Pons (tissue), 1 donor: ENCODE results near the gene NTF4.
A peak's percentile ranks its signal among the peaks of the same experiment; 100 is the strongest.

Experiments
- DNase-seq: peaks from one replicate; pipeline ENCODE4 v3.0.0-alpha.2; 2016; ENCODE audit warnings: low spot score

NTF4 gene

DNA sequence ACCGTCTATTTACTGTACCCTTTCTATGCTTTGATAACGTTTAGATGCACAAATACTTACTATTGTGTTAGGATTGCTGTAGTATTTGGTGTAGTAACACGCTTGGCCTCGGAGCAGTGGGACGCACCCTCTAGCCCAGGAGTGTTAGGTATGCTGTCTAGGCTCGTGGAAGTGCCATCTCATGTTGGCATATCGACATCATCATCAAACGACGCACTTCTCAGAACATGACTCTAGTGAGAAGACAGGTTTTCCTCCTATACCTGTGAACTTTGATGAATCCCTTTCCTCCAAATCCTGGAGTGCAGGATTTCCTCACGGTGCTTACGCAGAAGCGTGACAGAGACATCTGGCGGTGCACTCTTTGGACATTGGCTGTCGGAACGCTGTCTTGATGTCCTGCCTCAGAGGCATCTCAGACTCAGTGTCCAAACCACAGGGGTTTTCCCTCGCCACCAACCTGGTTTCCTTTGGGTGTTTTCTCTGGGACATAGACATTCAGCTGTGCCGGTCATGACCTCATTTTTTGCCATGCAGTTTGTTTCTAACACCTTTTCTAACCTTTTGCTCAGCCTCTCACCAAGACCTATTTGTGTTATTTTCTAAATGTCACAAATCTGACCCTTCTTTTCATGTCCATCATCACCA is 26.9 kb upstream of the NTF4 start:
- no peak for DNase-seq

DNA sequence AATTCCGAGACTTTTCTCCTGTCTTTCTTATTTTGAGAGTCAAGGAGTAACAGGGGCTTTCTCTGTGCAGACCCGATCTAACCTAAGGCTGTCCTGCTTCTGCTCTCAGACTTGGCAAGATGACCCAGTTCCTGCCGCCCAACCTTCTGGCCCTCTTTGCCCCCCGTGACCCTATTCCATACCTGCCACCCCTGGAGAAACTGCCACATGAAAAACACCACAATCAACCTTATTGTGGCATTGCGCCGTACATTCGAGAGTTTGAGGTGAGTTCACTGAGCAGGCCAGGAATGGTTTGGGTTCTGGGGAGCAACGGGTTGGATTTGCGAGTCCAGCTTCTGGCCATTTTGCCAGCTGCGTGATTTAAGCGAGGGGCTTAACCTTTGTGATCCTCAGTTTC is 21.7 kb upstream of the NTF4 start:
- DNase-seq, result no peak

DNA sequence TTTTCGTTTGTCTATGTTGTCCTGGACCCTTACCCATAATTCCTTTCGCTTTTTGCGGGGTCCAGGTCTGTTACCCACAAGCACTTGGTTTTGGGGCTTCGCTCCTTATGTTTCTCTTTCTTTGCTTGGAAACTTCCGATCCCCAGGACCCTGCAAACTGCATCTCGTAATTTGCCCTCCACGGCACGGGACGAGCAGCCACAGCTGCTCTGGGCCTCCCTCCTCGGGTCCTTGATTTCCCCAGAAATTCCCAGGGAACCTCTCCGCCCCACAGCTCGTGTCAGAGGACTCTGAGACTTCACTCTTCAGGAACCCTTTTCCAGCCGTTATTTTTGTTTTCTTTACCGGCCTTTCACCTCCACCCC is 21.2 kb upstream of the NTF4 start:
- no peak for DNase-seq

GRCh38 chr19:49085020-49085867 is 20.6 kb upstream of the NTF4 start, which contains the start of gene SNRNP70:
SNRNP70 (plus strand) TSS chr19:49085451; CDS start chr19:49086415, 964 bp downstream.
- DNase-seq, result peak; percentile 98

- DNase-seq, result no peak
Measured at GRCh38 chr19:49084206-49085019, 19.8 kb upstream of the NTF4 start.

- no peak for DNase-seq
Measured at GRCh38 chr19:49081273-49081672, 16.7 kb upstream of the NTF4 start.

- DNase-seq, result no peak
Measured at GRCh38 chr19:49080392-49080791, 15.8 kb upstream of the NTF4 start.

- DNase-seq, result peak; percentile 39
Measured at GRCh38 chr19:49074869-49075268, 10.3 kb upstream of the NTF4 start.

DNA sequence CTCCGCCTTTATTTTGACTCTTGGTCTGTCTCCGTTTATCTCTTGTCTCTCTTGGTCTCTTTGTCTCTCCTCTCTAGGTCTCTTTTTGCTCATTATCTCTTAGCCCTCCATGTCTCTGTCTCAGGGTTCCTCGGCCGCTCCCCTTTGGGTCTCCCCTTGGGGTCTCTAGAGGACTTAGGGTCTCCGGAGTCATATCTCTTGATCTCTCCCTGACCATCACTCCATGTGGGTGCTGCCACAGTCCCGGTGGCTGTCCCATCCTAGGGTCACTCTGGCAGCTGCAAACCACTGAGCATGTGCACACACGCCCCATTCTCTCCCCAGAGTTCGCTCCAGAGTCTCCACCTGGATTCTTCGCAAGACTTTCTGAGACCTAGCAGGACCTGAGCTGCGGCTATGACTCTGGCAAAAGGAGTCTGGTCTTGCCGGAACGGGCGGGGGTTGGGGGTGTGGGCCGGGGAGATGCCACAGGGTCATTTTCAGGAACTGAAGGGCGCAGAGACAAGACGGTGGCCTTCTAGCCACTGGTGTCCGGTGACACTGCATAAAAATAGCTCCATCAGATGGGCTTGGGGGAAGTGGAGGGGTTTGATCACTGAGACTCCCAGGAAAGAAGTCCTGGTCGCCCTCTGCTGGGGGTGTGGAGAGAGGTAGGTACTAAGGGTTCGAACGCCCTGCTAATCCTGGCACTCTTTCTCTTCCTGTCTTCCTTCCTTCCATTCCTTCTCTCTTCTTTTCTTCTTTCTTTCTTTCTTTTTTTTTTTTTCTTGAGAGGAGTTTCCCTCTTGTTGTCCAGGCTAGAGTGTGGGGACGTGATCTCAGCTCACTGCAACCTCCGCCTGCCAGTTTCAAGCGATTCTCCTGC is 9.1 kb upstream of the NTF4 start:
- no peak for DNase-seq

- DNase-seq, result no peak
Measured at GRCh38 chr19:49071860-49072547, 7.4 kb upstream of the NTF4 start.

DNA sequence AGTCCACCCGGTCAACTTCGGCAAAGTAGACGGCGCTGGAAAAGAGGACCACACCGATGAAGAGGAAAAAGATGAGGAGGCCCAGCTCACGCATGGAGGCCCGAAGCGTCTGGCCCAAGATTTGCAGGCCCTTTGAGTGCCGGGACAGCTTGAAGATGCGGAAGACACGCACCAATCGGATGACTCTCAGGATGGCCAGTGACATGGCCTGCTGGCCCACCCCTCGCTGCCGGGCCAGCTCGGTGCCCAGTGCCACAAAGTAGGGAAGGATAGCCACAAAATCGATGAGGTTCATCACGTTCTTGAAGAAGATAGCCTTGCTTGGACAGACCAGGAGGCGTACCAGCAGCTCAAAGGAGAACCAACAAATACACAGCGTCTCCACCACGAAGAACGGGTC is 5.8 kb upstream of the NTF4 start:
- DNase-seq, result no peak

DNA sequence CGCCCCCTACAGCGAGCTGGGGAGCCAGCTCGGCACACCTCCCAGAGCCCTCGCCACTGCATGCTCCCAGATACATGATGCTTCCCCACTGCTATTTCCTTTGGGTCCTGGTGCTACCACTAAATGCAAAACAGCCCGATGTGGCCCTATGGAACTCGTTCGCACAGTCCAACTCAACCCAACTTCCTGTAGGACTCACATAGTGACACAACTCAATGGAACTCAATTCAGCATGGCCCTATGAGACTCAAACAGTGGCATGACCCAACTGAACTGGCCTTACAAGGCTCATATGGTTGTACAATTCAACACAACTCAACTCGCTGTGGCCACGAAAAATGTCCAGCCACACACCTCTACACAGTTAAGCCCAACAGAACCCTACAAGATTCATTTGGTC is 4.4 kb upstream of the NTF4 start:
- DNase-seq, result no peak

- DNase-seq, result no peak
Measured at GRCh38 chr19:49067554-49067953, 2.9 kb upstream of the NTF4 start.

DNA sequence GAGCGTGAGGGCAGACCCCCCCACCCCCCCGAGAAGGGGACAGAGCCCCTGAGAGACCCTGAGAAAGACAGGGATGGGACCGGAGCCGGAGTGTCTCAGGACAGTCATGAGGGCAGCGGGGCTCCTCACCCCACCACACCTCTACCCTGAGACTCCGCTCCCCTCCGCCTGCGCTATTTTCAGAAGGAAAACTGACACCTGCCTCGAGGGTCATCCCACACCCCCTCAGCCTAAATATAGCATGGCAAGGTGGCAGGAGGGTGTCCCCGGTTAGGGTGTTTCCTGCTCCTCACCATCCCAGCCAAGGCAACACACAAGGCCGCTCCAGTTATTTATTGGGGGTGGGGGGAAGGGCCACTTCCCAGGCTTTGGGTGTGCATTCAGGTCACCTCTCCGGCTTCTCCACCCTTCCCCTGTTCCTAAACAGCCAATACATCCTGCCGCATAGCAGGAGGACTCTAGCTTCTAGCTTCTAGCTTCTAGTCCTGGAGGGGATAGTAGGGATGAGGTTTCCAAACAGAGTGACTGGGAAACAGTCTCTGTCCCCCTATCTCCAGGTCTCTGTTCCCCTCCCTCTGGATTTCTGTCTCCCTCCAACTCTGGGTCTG is 1.4 kb upstream of the NTF4 start:
- no peak for DNase-seq

- no peak for DNase-seq
Measured at GRCh38 chr19:49064029-49064629, 489 bp downstream of the NTF4 start.

GRCh38 chr19:49061445-49061844 is 3.2 kb downstream of the NTF4 start:
- DNase-seq, result no peak

- no peak for DNase-seq
Measured at GRCh38 chr19:49061000-49061399, 3.6 kb downstream of the NTF4 start.

- DNase-seq, result no peak
Measured at GRCh38 chr19:49059053-49059452, 5.6 kb downstream of the NTF4 start.

DNA sequence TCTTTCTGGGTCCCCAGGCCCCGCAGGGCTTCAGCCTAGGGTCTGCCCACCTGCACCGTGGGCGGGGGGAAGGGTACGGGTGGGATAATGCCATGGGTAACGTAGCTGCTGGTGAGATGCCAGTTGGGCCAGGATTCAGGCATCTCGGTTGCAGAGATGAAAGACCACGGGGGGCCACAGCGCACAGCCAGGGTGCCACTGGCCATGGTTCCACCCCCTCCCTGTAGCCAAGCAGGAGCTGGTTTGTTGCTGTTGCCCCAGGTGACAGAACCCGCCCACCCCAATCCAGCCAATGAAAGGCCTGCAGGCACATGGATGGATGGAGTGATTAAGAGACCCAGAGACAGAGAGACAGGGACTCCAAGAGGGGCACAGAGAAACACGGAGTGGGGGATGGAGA is 6.1 kb downstream of the NTF4 start:
- DNase-seq, result no peak

GRCh38 chr19:49057636-49058234 is 6.9 kb downstream of the NTF4 start, which contains the start of gene CGB7:
CGB7 (minus strand) TSS chr19:49057749; CDS start chr19:49055375, 2,374 bp downstream.
- no peak for DNase-seq
